ENCODE data around the gene EXOC2. TPM values are rescaled to one million over a fixed set of nuclear protein-coding genes. Genes with fewer than 3 reads are reported as not detected.

EXOC2 gene
- total RNA-seq, 2 experiments from 2014 or later: 22.5 to 24.8 TPM

GRCh38 chr6:455835-456234, 237.1 kb downstream of the EXOC2 start:
- Histone ChIP-seq H3K9me2 (ENCODE audit: insufficient read depth, low read length) (no peaks in the 10 kb centered on the region), H3K4me2 (ENCODE audit: low read length) (no peak overlapping the region), H3K4me3 (ENCODE audit: low read depth, low read length, poor library complexity, severe bottlenecking) (no peak overlapping the region), H3K9me3 (ENCODE audit: low read length) (0 out of 2 replicates have a peak, but pooled peaks cover 7% of the 10 kb centered on the region), H3K27ac (ENCODE audit: low read depth, low read length, poor library complexity, severe bottlenecking) (no peak overlapping the region), H3K4me1 (ENCODE audit: insufficient read depth, low read length, poor library complexity, severe bottlenecking) (no peaks in the 10 kb centered on the region), H3K36me3 (ENCODE audit: insufficient read depth, low read length) (no peaks in the 10 kb centered on the region), H2AFZ (ENCODE audit: low read length) (no peak overlapping the region), H4K20me1 (ENCODE audit: insufficient read depth, low read length) (no peaks in the 10 kb centered on the region), H3K79me2 (ENCODE audit: insufficient read depth, low read depth, low read length) (no peaks in the 10 kb centered on the region)
- POLR2A ChIA-PET: no interaction called here
- no TSS peak for BruUV-seq (replicated peaks)
- intact Hi-C loops (cut with micrococcal nuclease; ENCODE audit: unreplicated experiment): no loop called here
- CTCF ChIA-PET (ENCODE audit: unreplicated experiment): no interaction called here
- no peak for TF ChIP-seq CTCF (conservative IDR thresholded peaks at IDR 0.05; ENCODE audit: low read length)
- no peak for TF ChIP-seq EZH2phosphoT487 (IDR thresholded peaks at IDR 0.05; ENCODE audit: borderline replicate concordance, low read depth, low read length)
- DNase-seq (ENCODE audit: low spot score): no peak

GRCh38 chr6:455006-455585, 237.8 kb downstream of the EXOC2 start:
- H4K20me1 ChIP-seq (ENCODE audit: insufficient read depth, low read length): no peaks in the 10 kb centered on the region
- ChIA-PET POLR2A (no interaction called here), CTCF (ENCODE audit: unreplicated experiment) (no interaction called here)
- no peak overlapping the region for H2AFZ ChIP-seq (ENCODE audit: low read length)
- 0 out of 2 replicates have a peak, but pooled peaks cover 7% of the 10 kb centered on the region for H3K9me3 ChIP-seq (ENCODE audit: low read length)
- H3K4me3 ChIP-seq (ENCODE audit: low read depth, low read length, poor library complexity, severe bottlenecking): no peak overlapping the region
- no peaks in the 10 kb centered on the region for H3K4me1 ChIP-seq (ENCODE audit: insufficient read depth, low read length, poor library complexity, severe bottlenecking)
- no peaks in the 10 kb centered on the region for H3K79me2 ChIP-seq (ENCODE audit: insufficient read depth, low read depth, low read length)
- DNase-seq (ENCODE audit: low spot score): no peak
- no peaks in the 10 kb centered on the region for H3K9me2 ChIP-seq (ENCODE audit: insufficient read depth, low read length)
- no peak overlapping the region for H3K4me2 ChIP-seq (ENCODE audit: low read length)
- no peak for TF ChIP-seq EZH2phosphoT487 (IDR thresholded peaks at IDR 0.05; ENCODE audit: borderline replicate concordance, low read depth, low read length)
- no peak for TF ChIP-seq CTCF (conservative IDR thresholded peaks at IDR 0.05; ENCODE audit: low read length)
- intact Hi-C loops (cut with micrococcal nuclease; ENCODE audit: unreplicated experiment): no loop called here
- no peaks in the 10 kb centered on the region for H3K36me3 ChIP-seq (ENCODE audit: insufficient read depth, low read length)
- no TSS peak for BruUV-seq (replicated peaks)
- H3K27ac ChIP-seq (ENCODE audit: low read depth, low read length, poor library complexity, severe bottlenecking): no peak overlapping the region

DNA sequence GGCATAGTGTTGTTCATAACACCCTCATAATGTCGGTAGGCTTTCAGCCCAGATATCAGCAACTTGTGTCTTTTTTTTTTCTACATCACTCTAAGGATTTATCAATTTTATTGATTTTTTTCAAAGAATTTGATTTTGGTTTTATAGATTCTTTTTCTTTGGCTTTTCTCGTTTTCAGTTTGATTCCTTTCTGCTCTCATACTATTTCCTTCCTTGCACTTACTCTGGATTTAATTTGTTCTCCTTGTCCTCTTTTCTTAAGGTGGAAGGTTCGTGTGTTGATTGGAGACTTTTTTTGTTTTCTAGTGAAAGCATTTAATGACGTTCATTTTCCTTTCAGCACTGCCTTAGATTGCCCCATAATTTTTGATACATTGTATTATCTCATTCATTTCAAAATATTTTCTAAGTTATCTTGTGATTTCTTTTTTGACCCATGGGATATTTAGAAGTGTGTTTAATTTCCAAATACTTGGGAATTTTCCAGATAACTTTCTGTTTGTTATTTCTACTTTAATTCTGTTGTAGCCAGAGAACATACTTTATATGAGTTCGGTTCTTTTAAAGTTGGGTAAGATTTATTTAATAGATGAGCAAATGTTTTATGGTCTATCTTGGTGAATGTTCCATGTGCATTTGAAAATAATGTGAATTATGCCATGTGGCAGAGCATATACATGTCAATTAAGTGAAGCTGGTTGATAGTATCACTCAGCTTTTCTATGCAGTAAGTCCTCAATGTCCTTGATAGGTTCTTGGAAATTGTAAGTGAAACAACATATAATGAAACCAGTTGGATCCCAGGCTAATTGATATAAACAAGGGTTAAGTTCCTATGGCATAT, 238.6 kb downstream of the EXOC2 start:
- ChIA-PET CTCF (ENCODE audit: unreplicated experiment) (no interaction called here), POLR2A (no interaction called here)
- Histone ChIP-seq H3K27ac (ENCODE audit: low read depth, low read length, poor library complexity, severe bottlenecking) (no peak overlapping the region), H3K4me2 (ENCODE audit: low read length) (no peak overlapping the region), H3K79me2 (ENCODE audit: insufficient read depth, low read depth, low read length) (no peaks in the 10 kb centered on the region), H4K20me1 (ENCODE audit: insufficient read depth, low read length) (no peaks in the 10 kb centered on the region), H3K9me2 (ENCODE audit: insufficient read depth, low read length) (no peaks in the 10 kb centered on the region), H3K9me3 (ENCODE audit: low read length) (0 out of 2 replicates have a peak, but pooled peaks cover 7% of the 10 kb centered on the region), H3K36me3 (ENCODE audit: insufficient read depth, low read length) (no peaks in the 10 kb centered on the region), H3K4me3 (ENCODE audit: low read depth, low read length, poor library complexity, severe bottlenecking) (no peak overlapping the region), H3K4me1 (ENCODE audit: insufficient read depth, low read length, poor library complexity, severe bottlenecking) (no peaks in the 10 kb centered on the region), H2AFZ (ENCODE audit: low read length) (no peak overlapping the region)
- intact Hi-C loops (cut with micrococcal nuclease; ENCODE audit: unreplicated experiment): no loop called here
- BruUV-seq (replicated peaks): no TSS peak
- no peak for TF ChIP-seq EZH2phosphoT487 (IDR thresholded peaks at IDR 0.05; ENCODE audit: borderline replicate concordance, low read depth, low read length)
- no peak for TF ChIP-seq CTCF (conservative IDR thresholded peaks at IDR 0.05; ENCODE audit: low read length)
- DNase-seq (ENCODE audit: low spot score): no peak

All from OCI-LY7 (cell line).